Type B pancreatic cell (in vitro differentiated cells): Measurements from ENCODE around the gene CPNE1. TPM values are rescaled to one million over a fixed set of nuclear protein-coding genes. Genes with fewer than 3 reads are reported as not detected.

Experiments used
- DNase-seq: peaks from one replicate; pipeline ENCODE4 v3.0.0; 2021; ENCODE audit warnings: mixed read lengths; ENCODE audit not compliant: unreplicated experiment; ENCODE audit errors: extremely low spot score
- H3K27ac Mint-ChIP-seq: 2 replicates; pipeline ENCODE4 v1.8.0; 2021; ENCODE audit warnings: mild to moderate bottlenecking, mixed read lengths
- H3K27me3 Mint-ChIP-seq: 2 replicates; pipeline ENCODE4 v1.8.0; 2021; ENCODE audit warnings: mixed read lengths
- H3K36me3 Mint-ChIP-seq: 2 replicates; pipeline ENCODE4 v1.8.0; 2021; ENCODE audit warnings: mixed read lengths
- H3K4me1 Mint-ChIP-seq: one replicate; pipeline ENCODE4 v1.8.0; 2021; ENCODE audit warnings: mixed read lengths; ENCODE audit not compliant: unreplicated experiment
- H3K4me3 Mint-ChIP-seq: 2 replicates; pipeline ENCODE4 v1.8.0; 2021; ENCODE audit warnings: mild to moderate bottlenecking, mixed read lengths
- H3K9me3 Mint-ChIP-seq: 2 replicates; pipeline ENCODE4 v1.8.0; 2021; ENCODE audit warnings: mixed read lengths
- total RNA-seq: library from RNA; stranded (reverse); gene quantifications from 2 replicates; pipeline ENCODE4 v1.2.1, GENCODE V29; 2021; ENCODE audit warnings: low replicate concordance
- TF ChIP-seq, protein P1 (sequence below): fragments of 200-600 bp; sonication (generic); conservative IDR thresholded peaks from 2 replicates; pipeline ENCODE4 v1.5.0; 2021; ENCODE audit warnings: antibody characterized with exemption, mild to moderate bottlenecking

The CPNE1 gene
- total RNA-seq, 1 donor from 2014 or later = 192 TPM

DNA sequence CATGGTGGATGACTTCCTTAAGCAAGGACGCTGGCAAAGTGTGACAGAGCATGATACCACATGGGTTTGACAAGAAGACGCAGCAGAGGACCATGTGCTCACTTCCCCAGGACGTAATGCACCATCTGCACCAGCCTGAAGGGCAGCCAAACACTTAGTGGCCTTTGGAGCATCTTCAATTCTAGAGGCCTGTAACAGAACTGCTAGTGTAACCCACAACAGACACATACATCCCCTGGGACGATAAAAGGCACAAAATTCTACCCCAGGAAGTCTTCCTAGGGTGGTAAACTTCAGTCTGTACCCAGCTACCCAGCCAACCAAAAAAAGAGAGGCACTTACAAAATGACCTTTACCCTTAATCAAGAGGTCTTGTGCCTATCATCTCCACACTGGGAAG, 9.2 kb upstream of the CPNE1 start:
- peak; percentile 29 for DNase-seq
- no peak overlapping the region for H3K27ac Mint-ChIP-seq
- no peak overlapping the region for H3K4me3 Mint-ChIP-seq
- no peaks in the 10 kb centered on the region for H3K9me3 Mint-ChIP-seq
- H3K27me3 Mint-ChIP-seq = no peaks in the 10 kb centered on the region
- TF ChIP-seq, protein P1, sequence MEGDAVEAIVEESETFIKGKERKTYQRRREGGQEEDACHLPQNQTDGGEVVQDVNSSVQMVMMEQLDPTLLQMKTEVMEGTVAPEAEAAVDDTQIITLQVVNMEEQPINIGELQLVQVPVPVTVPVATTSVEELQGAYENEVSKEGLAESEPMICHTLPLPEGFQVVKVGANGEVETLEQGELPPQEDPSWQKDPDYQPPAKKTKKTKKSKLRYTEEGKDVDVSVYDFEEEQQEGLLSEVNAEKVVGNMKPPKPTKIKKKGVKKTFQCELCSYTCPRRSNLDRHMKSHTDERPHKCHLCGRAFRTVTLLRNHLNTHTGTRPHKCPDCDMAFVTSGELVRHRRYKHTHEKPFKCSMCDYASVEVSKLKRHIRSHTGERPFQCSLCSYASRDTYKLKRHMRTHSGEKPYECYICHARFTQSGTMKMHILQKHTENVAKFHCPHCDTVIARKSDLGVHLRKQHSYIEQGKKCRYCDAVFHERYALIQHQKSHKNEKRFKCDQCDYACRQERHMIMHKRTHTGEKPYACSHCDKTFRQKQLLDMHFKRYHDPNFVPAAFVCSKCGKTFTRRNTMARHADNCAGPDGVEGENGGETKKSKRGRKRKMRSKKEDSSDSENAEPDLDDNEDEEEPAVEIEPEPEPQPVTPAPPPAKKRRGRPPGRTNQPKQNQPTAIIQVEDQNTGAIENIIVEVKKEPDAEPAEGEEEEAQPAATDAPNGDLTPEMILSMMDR = no peak
- peaks cover 17% of the 10 kb centered on the region for H3K36me3 Mint-ChIP-seq
- no peaks in the 10 kb centered on the region for H3K4me1 Mint-ChIP-seq

DNA sequence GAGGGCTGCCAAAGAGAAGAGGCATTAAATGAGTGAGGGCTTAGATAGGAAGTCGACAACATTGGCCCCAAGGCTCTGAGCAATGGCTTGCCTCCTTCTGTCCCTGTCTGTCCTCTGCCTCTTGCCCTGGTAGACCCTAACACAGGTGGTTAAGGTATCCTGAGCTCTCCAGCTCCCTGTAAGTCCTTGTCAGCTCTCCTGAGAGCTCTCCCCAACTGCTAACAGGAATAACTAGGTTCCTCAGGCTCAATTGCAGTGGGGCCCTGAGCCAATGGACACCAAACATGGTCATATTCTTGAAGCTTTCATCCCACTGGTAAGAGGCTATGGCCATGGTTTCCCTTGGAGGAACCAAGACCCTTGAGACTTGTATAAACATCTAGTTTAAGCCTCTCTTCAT, 5.0 kb upstream of the CPNE1 start:
- DNase-seq = no peak
- no peaks in the 10 kb centered on the region for H3K9me3 Mint-ChIP-seq
- no peak overlapping the region for H3K27ac Mint-ChIP-seq
- H3K4me1 Mint-ChIP-seq = peaks cover 4% of the 10 kb centered on the region
- TF ChIP-seq, protein P1 = no peak
- no peak overlapping the region for H3K4me3 Mint-ChIP-seq
- no peaks in the 10 kb centered on the region for H3K27me3 Mint-ChIP-seq
- peaks cover 28% of the 10 kb centered on the region for H3K36me3 Mint-ChIP-seq

GRCh38 chr20:35669221-35669620, 4.5 kb upstream of the CPNE1 start:
- Mint-ChIP-seq H3K4me1 (peaks cover 4% of the 10 kb centered on the region), H3K27me3 (no peaks in the 10 kb centered on the region), H3K4me3 (no peak overlapping the region), H3K27ac (no peak overlapping the region), H3K9me3 (no peaks in the 10 kb centered on the region), H3K36me3 (peaks cover 28% of the 10 kb centered on the region)
- TF ChIP-seq, protein P1 = no peak
- no peak for DNase-seq

- Mint-ChIP-seq H3K27me3 (no peaks in the 10 kb centered on the region), H3K36me3 (peaks cover 16% of the 10 kb centered on the region), H3K27ac (no peak overlapping the region), H3K4me1 (peaks cover 25% of the 10 kb centered on the region), H3K9me3 (no peaks in the 10 kb centered on the region), H3K4me3 (no peak overlapping the region)
- TF ChIP-seq, protein P1 = no peak
- DNase-seq = no peak
Observed at GRCh38 chr20:35665949-35666288, 1.2 kb upstream of the CPNE1 start.

DNA sequence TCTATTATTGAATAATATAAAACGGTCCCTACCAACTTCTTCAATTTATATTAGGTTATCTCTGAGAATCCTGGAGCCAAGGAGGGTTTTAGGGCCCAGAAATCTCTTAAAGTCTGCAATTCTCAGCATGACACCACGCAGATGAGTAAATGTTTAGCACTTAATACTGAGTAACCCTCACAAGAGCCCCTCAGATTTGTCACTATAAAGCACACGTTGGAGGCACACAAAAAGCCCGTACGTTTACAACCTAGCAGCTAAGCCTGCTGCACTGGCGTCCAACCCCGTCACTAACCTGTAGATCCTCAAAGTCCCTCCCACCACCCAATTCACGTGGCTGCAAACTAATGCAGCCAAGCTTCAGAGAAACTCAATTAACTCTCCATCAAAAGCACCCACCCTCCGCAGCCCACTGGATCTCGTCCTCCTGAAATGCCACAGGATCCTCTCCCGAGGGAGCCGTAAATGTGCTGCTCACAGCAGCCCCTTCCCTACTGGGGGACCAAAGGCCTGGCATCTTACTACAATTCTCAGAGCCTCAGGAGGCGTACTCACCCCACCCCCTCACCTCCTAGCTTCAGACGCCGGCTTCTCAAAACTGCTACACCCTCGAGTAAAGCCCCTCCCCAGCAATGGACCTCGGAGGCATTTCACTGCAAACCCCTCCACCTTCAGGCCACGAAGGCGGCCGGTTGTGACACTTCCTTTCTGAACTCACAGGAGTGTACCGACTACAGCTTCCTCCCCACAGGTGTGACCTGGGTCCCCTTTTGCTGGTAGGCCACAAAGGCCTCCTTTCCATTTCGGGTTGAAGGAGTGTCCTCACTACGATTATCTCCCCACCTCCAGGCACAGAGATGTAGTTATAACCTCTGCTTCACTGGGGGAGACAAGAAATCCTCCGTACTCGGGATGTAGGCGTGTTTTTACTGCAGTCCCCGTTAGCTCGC, 909 bp downstream of the CPNE1 start:
- Mint-ChIP-seq H3K36me3 (peaks cover 14% of the 10 kb centered on the region), H3K27ac (peak overlapping the region; percentile 99), H3K4me3 (peak overlapping the region; percentile 98), H3K27me3 (no peaks in the 10 kb centered on the region), H3K4me1 (peaks cover 46% of the 10 kb centered on the region), H3K9me3 (no peaks in the 10 kb centered on the region)
- TF ChIP-seq, protein P1 = no peak
- DNase-seq = no peak
